Measurements from ENCODE around the gene GPS2. TPM values are rescaled to one million over a fixed set of nuclear protein-coding genes. Genes with fewer than 3 reads are reported as not detected.

The GPS2 gene
- total RNA-seq, 2 experiments from 2014 or later: 31.8 to 36.8 TPM

DNA sequence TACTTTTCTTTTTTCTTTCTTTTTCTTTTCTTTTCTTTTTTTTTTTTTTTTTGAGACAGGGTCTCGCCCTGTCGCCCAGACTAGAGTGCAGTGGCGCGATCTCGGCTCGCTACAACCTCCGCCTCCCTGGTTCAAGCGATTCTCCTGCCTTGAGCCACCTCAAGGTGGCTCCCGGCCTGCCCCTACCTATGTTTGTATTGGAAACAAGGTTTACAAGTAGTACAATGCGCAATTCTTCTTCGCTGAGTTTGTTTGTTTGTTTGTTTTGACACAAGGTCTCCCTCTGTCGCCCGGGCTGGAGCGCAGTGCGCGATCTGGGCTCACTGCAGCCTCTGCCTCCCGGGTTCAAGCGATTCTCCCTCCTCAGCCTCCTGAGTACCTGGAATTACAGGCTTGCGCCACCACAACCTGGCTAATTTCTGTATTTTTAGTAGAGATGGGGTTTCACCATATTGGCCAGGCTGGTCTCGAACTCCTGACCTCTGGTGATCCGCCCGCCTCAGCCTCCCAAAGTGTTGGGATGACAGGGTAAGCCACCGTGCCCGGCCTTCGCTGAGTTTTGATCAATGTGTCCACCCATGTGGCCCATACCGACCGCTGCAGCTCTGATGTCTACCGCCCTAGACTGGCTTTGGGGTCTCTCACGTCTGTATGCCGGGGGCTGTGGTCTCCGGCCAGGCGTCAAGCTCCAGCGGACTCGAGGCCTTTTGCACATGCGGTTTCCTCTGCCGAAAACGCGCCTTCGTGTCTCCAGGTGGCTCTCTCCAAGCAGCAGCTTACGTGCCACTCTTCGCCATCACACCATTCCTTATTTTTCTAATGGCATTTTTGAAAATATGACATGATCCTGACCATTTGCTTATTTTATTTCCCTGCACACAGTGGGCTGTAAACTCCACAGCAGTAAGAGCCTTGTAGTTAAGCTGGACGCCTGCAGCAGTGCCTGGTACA is 19.7 kb downstream of the GPS2 start:
- intact Hi-C loops (cut with micrococcal nuclease): loop anchor here (2.0 kb wide), 1 partner anchor 15 kb away; the partner anchor contains the start of gene SLC2A4
- H3K4me1 Mint-ChIP-seq (ENCODE audit: low read depth): peaks cover 14% of the 10 kb centered on the region

DNA sequence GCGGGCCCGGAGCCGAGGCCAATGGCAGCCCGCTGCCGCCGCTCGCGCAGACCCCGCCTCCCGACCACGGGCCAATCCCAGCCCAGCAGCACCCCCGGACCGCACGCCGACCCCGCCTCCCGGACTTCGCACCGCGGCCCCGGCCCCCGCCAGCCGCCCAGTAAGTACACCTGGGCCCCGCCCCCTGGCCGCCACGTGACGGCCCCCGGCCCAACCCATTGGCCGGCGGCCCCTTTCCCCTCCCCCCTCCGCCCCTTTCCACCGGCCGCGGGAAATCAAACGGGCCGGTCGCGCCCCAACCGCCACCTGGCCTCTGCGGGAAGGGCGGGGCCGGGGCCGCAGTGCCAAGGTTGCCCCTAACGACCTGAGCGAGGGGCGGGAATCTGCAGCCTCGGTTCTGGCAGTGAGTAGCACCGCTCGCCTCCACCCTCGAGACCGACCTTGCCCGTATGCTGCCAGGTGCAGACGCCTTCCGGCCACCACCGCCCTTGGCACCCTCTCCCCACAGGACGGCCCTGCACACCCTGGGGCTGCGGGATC is 20.5 kb downstream of the GPS2 start, which contains the start of gene YBX2:
YBX2 (minus strand) TSS at position 26 of the 540 bp plus-strand sequence. CDS start 139 bp downstream, outside the sequence.
- peak within 1 kb of the TSS; percentile 66 for H3K4me3 Mint-ChIP-seq
- TF ChIP-seq, protein P1, sequence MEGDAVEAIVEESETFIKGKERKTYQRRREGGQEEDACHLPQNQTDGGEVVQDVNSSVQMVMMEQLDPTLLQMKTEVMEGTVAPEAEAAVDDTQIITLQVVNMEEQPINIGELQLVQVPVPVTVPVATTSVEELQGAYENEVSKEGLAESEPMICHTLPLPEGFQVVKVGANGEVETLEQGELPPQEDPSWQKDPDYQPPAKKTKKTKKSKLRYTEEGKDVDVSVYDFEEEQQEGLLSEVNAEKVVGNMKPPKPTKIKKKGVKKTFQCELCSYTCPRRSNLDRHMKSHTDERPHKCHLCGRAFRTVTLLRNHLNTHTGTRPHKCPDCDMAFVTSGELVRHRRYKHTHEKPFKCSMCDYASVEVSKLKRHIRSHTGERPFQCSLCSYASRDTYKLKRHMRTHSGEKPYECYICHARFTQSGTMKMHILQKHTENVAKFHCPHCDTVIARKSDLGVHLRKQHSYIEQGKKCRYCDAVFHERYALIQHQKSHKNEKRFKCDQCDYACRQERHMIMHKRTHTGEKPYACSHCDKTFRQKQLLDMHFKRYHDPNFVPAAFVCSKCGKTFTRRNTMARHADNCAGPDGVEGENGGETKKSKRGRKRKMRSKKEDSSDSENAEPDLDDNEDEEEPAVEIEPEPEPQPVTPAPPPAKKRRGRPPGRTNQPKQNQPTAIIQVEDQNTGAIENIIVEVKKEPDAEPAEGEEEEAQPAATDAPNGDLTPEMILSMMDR (IDR thresholded peaks at IDR 0.05): no peak
- CTCF ChIA-PET: no interaction called here
- peaks cover 23% of the 10 kb centered on the region for H3K27me3 Mint-ChIP-seq
- peaks cover 14% of the 10 kb centered on the region for H3K4me1 Mint-ChIP-seq (ENCODE audit: low read depth)
- POLR2A ChIA-PET: no interaction called here
- DNase-seq (peak; percentile 82), ATAC-seq (peak; percentile 90)
- intact Hi-C loops (cut with micrococcal nuclease): loop anchor here (2.0 kb wide), 1 partner anchor 14 kb away; the partner anchor contains the start of gene SLC2A4
- no peak within 1 kb of the TSS for H3K27ac Mint-ChIP-seq
- H3K9me3 Mint-ChIP-seq: no peaks in the 10 kb centered on the region
- no peaks in the 10 kb centered on the region for H3K36me3 Mint-ChIP-seq (ENCODE audit: low read depth)

More for the DNA sequence above, 19.7 kb downstream of the GPS2 start:
- TF ChIP-seq, protein P1 (IDR thresholded peaks at IDR 0.05): peak; percentile 33
- Mint-ChIP-seq H3K9me3 (no peaks in the 10 kb centered on the region), H3K4me3 (peak overlapping the region; percentile 66), H3K27me3 (peaks cover 23% of the 10 kb centered on the region), H3K27ac (no peak overlapping the region), H3K36me3 (ENCODE audit: low read depth) (no peaks in the 10 kb centered on the region)
- CTCF ChIA-PET: interaction anchor here (0.7 to 5.9 kb wide), 26 partner anchors 7 to 250 kb away, joined by 3 to 144 read pairs (median 7); partner anchors contain the start of genes ACADVL, ACAP1, DLG4 and GABARAP
- POLR2A ChIA-PET: interaction anchor here (0.9 to 3.1 kb wide), 5 partner anchors 10 to 18 kb away, joined by 4 to 14 read pairs (median 5); partner anchors contain the start of gene SLC2A4
- ATAC-seq: no peak
- DNase-seq: no peak

DNA sequence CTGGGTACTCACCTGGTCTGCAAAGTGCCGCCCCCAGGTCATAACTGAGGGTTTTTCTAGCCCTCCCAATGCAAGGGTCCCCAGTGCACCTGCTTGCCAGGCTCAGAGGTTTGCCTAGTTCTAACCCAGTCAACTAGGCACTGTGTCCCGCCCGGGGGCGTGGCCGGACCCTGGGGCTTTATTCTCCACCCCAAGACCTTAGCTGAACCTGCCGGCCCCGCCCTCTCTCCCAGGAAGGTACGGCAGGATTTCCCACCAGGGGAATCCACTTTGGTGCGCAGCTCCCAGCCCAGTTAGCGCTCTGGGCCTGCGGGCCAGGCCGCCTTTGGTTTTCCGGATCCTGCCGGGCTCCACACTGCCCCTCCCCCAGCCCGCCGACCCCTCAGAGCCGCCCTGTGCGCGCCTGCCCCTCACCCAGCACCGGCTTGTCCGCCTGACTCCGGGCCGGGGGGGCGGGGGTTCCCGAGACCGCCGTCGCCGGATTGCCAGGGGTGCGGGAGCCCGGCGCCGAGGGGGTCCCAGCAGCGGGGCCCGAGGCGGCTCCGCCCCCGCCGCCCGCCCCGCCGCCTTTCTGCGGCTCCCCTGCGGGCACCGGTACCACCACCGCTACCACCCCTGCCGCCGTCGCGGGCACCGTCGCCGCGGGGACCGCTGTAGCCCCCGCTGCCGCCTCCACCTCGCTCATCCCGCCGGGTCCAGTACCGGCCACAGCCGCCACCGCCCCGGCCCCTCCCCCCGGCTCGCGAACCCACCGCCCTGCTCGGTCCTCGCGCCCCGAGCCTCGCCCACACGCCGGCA is 21.1 kb downstream of the GPS2 start:
- DNase-seq (peak; percentile 42), ATAC-seq (no peak)
- H3K9me3 Mint-ChIP-seq: no peaks in the 10 kb centered on the region
- no peak overlapping the region for H3K27ac Mint-ChIP-seq
- peaks cover 14% of the 10 kb centered on the region for H3K4me1 Mint-ChIP-seq (ENCODE audit: low read depth)
- intact Hi-C loops (cut with micrococcal nuclease): loop anchor here (2.0 kb wide), 1 partner anchor 13 kb away; the partner anchor contains the start of gene SLC2A4
- ChIA-PET CTCF (interaction anchor here (0.6 to 2.7 kb wide), 3 partner anchors 12 to 29 kb away, joined by 3 to 14 read pairs (median 3); partner anchors contain the start of gene SLC2A4), POLR2A (interaction anchor here (0.6 to 1.9 kb wide), 3 partner anchors 12 to 26 kb away, joined by 3 to 7 read pairs (median 5); partner anchors contain the start of gene SLC2A4)
- TF ChIP-seq, protein P1 (IDR thresholded peaks at IDR 0.05): no peak
- H3K27me3 Mint-ChIP-seq: peaks cover 23% of the 10 kb centered on the region
- H3K4me3 Mint-ChIP-seq: peak overlapping the region; percentile 24
- H3K36me3 Mint-ChIP-seq (ENCODE audit: low read depth): no peaks in the 10 kb centered on the region

DNA sequence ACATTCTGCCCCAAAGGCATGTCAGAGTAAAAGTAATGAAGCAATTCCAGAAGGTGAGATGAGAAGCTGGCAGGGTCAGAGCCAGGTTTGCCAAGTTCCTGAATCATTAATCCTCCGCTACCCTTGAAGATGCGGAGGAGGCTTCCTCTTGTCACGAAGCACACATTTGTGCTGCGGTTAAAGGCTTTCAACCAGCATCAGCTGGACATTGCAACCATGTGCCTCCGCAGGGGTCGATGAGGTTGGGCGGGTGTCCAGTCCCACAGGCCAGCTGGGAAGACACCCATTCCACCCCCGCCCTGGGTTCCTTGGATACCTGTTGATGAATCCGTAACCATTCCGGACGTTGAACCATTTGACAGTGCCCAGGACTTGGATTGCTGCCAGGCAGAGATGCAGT is 22.0 kb downstream of the GPS2 start:
- peaks cover 25% of the 10 kb centered on the region for H3K27me3 Mint-ChIP-seq
- ATAC-seq: no peak
- ChIA-PET POLR2A (interaction anchor here (0.6 to 1.9 kb wide), 5 partner anchors 9 to 59 kb away, joined by 3 to 7 read pairs (median 3); partner anchors contain the start of genes DVL2 and SLC2A4), CTCF (interaction anchor here (1.0 to 2.7 kb wide), 3 partner anchors 11 to 247 kb away, joined by 3 to 14 read pairs (median 5); partner anchors contain the start of gene SLC2A4)
- peaks cover 14% of the 10 kb centered on the region for H3K4me1 Mint-ChIP-seq (ENCODE audit: low read depth)
- no peak overlapping the region for H3K27ac Mint-ChIP-seq
- DNase-seq: no peak
- H3K9me3 Mint-ChIP-seq: no peaks in the 10 kb centered on the region
- TF ChIP-seq, protein P1 (IDR thresholded peaks at IDR 0.05): no peak
- H3K4me3 Mint-ChIP-seq: no peak overlapping the region
- H3K36me3 Mint-ChIP-seq (ENCODE audit: low read depth): no peaks in the 10 kb centered on the region
- intact Hi-C loops (cut with micrococcal nuclease): no loop called here
